Nucleus accumbens (tissue), 56 donors: ENCODE measurements around the gene MINK1.

Source experiments
- DNase-seq, 56 donors: peaks; one replicate each; lab custom pipeline; 2025; lab: John Stamatoyannopoulos, UW

MINK1 gene

GRCh38 chr17:4833178-4833940, at the start of gene MINK1:
Gene MINK1, plus strand, starts transcription at chr17:4833340. Its CDS starts 244 bp downstream, at chr17:4833584.
- DNase-seq, result peak in 54 of 56 donors; percentile 35 to 92 (median 81)

GRCh38 chr17:4785311-4786105, 47.6 kb upstream of the MINK1 start:
- DNase-seq, result peak in 4 of 56 donors; percentile 4 to 44 (median 23)

- DNase-seq, result peak in 3 of 56 donors; percentile 6 to 21 (median 7)
Observed at GRCh38 chr17:4786106-4786511, 47.0 kb upstream of the MINK1 start, which contains the start of gene VMO1. Gene VMO1, minus strand, starts transcription at chr17:4786364. Its CDS starts 12 bp downstream, at chr17:4786352.

GRCh38 chr17:4786516-4786915, 46.6 kb upstream of the MINK1 start:
- peak in 1 of 56 donors; percentile 29 for DNase-seq

- DNase-seq, result no peak
Observed at GRCh38 chr17:4788159-4788806, 44.9 kb upstream of the MINK1 start.

GRCh38 chr17:4788807-4789700, 44.1 kb upstream of the MINK1 start, which contains the start of gene GLTPD2:
Gene GLTPD2, plus strand, starts transcription at chr17:4788964. Its CDS starts 48 bp downstream, at chr17:4789012.
- peak in 5 of 56 donors; percentile 9 to 52 (median 38) for DNase-seq

GRCh38 chr17:4789701-4789950, 43.5 kb upstream of the MINK1 start:
- peak in 4 of 56 donors; percentile 54 to 71 (median 62) for DNase-seq

- DNase-seq, result peak in 55 of 56 donors; percentile 30 to 89 (median 81)
Observed at GRCh38 chr17:4789951-4790704, 43.0 kb upstream of the MINK1 start.

- DNase-seq, result no peak
Observed at GRCh38 chr17:4790705-4791088, 42.4 kb upstream of the MINK1 start.

GRCh38 chr17:4795168-4795567, 38.0 kb upstream of the MINK1 start:
- DNase-seq, result no peak

- peak in 1 of 56 donors; percentile 13 for DNase-seq
Observed at GRCh38 chr17:4796552-4796920, 36.6 kb upstream of the MINK1 start.

GRCh38 chr17:4800462-4801196, 32.5 kb upstream of the MINK1 start:
- no peak for DNase-seq

- no peak for DNase-seq
Observed at GRCh38 chr17:4802228-4802627, 30.9 kb upstream of the MINK1 start, which contains the start of gene C17orf114. Gene C17orf114, minus strand, starts transcription at chr17:4802328.

GRCh38 chr17:4806456-4806776, 26.7 kb upstream of the MINK1 start:
- DNase-seq, result no peak

GRCh38 chr17:4806777-4807604, 26.1 kb upstream of the MINK1 start, which contains the start of gene PLD2:
Gene PLD2, plus strand, starts transcription at chr17:4807152. Its CDS starts 621 bp downstream, at chr17:4807773.
- peak in 52 of 56 donors; percentile 9 to 88 (median 55) for DNase-seq

- DNase-seq, result peak in 4 of 56 donors; percentile 3 to 32 (median 30)
Observed at GRCh38 chr17:4807605-4808377, 25.3 kb upstream of the MINK1 start.

- peak in 47 of 56 donors; percentile 5 to 79 (median 37) for DNase-seq
Observed at GRCh38 chr17:4808378-4808767, 24.8 kb upstream of the MINK1 start.
